HEK293 (cell line): Measurements from ENCODE around the gene RANBP10.

Experiments
- CTCF ChIA-PET: fragments of 350-600 bp; formaldehyde crosslinking; extraction: SDS; loops from one replicate; lab custom pipeline; 2021; ENCODE audit warnings: antibody characterized with exemption; lab: Yijun Ruan, JAX
- POLR2A ChIA-PET: fragments of 300-600 bp; formaldehyde crosslinking; extraction: SDS; loops from one replicate; lab custom pipeline; 2020; ENCODE audit warnings: antibody characterized with exemption, inconsistent platforms; lab: Yijun Ruan, JAX
- H3K27ac ChIP-seq: fragments of 200-500 bp; sonication (Bioruptor generic); 2 replicates; pipeline ENCODE4 v1.5.1; 2014; ENCODE audit warnings: low read depth, low read length, control low read depth, inconsistent platforms; ENCODE audit errors: extremely low read depth
- H3K36me3 ChIP-seq, 2 experiments: fragments of 200-500 bp in 1 of 2; sonication (Bioruptor generic) in 1 of 2; 1 replicate in 1 of 2; 2 replicates in 1 of 2; pipeline ENCODE4 v1.5.1; 2014 to 2017; ENCODE audit warnings: inconsistent platforms in 2 of 2, low read length in 2 of 2; ENCODE audit not compliant: control insufficient read depth in 2 of 2, insufficient read depth in 1 of 2
- H3K4me1 ChIP-seq: fragments of 200-500 bp; sonication (Bioruptor generic); 2 replicates; pipeline ENCODE4 v1.5.1; 2014; ENCODE audit warnings: mild to moderate bottlenecking, low read length, inconsistent platforms; ENCODE audit not compliant: control insufficient read depth, insufficient read depth
- H3K4me3 ChIP-seq: 2 replicates; pipeline ENCODE4 v1.5.1; 2011; ENCODE audit warnings: low read depth, mild to moderate bottlenecking, control low read depth, low read length, moderate library complexity
- H3K9me3 ChIP-seq: fragments of 200-500 bp; sonication (Bioruptor generic); 2 replicates; pipeline ENCODE4 v1.5.1; 2014; ENCODE audit warnings: low read depth, low read length, inconsistent platforms; ENCODE audit not compliant: control insufficient read depth, insufficient read depth
- BCL11B ChIP-seq: fragments of 450-650 bp; formaldehyde crosslinking; IDR thresholded peaks from 2 replicates; pipeline ENCODE4 v1.5.1; 2016; ENCODE audit warnings: low read depth, missing biosample characterization, missing genetic modification characterization
- GLI4 ChIP-seq: fragments of 450-650 bp; formaldehyde crosslinking; IDR thresholded peaks from 2 replicates; pipeline ENCODE4 v1.5.1; 2016; ENCODE audit warnings: missing biosample characterization, missing genetic modification characterization
- YY2 ChIP-seq: fragments of 450-650 bp; formaldehyde crosslinking; IDR thresholded peaks from 2 replicates; pipeline ENCODE4 v1.5.1; 2016; ENCODE audit warnings: missing biosample characterization, missing genetic modification characterization
- ZBTB11 ChIP-seq: fragments of 450-650 bp; formaldehyde crosslinking; conservative IDR thresholded peaks from 2 replicates; pipeline ENCODE4 v1.5.1; 2016; ENCODE audit warnings: low read depth, missing biosample characterization, missing genetic modification characterization
- ZBTB17 ChIP-seq: fragments of 450-650 bp; formaldehyde crosslinking; IDR thresholded peaks from 2 replicates; pipeline ENCODE4 v1.5.1; 2016; ENCODE audit warnings: missing biosample characterization, missing genetic modification characterization
- ZIC2 ChIP-seq: fragments of 450-650 bp; formaldehyde crosslinking; IDR thresholded peaks from 2 replicates; pipeline ENCODE4 v1.5.1; 2016; ENCODE audit warnings: missing biosample characterization, missing genetic modification characterization
- ZNF10 ChIP-seq: fragments of 450-650 bp; formaldehyde crosslinking; IDR thresholded peaks from 2 replicates; pipeline ENCODE4 v1.5.1; 2017; ENCODE audit warnings: missing biosample characterization, missing genetic modification characterization
- ZNF112 ChIP-seq: fragments of 450-650 bp; formaldehyde crosslinking; IDR thresholded peaks from 2 replicates; pipeline ENCODE4 v1.5.0; 2017; ENCODE audit warnings: missing biosample characterization, missing genetic modification characterization
- ZNF146 ChIP-seq: fragments of 450-650 bp; formaldehyde crosslinking; IDR thresholded peaks from 2 replicates; pipeline ENCODE4 v1.5.1; 2016; ENCODE audit warnings: missing biosample characterization, missing genetic modification characterization
- ZNF426 ChIP-seq: fragments of 450-650 bp; formaldehyde crosslinking; IDR thresholded peaks from 2 replicates; pipeline ENCODE4 v1.5.1; 2017; ENCODE audit warnings: missing biosample characterization, missing genetic modification characterization, mild to moderate bottlenecking, inconsistent platforms, moderate library complexity
- ZNF488 ChIP-seq: fragments of 450-650 bp; formaldehyde crosslinking; IDR thresholded peaks from 2 replicates; pipeline ENCODE4 v1.5.1; 2016; ENCODE audit warnings: missing biosample characterization, missing genetic modification characterization
- ZNF707 ChIP-seq: fragments of 450-650 bp; formaldehyde crosslinking; IDR thresholded peaks from 2 replicates; pipeline ENCODE4 v1.5.1; 2016; ENCODE audit warnings: missing biosample characterization, missing genetic modification characterization
- ZNF792 ChIP-seq: fragments of 450-650 bp; formaldehyde crosslinking; IDR thresholded peaks from 2 replicates; pipeline ENCODE4 v1.5.1; 2016; ENCODE audit warnings: missing biosample characterization, missing genetic modification characterization
- TF ChIP-seq, protein P1 (sequence below): fragments of 450-650 bp; formaldehyde crosslinking; IDR thresholded peaks from 2 replicates; pipeline ENCODE4 v1.5.1; 2017; ENCODE audit warnings: missing biosample characterization, missing genetic modification characterization
- TF ChIP-seq, protein P2 (sequence below): fragments of 450-650 bp; formaldehyde crosslinking; IDR thresholded peaks from 2 replicates; pipeline ENCODE4 v1.5.1; 2016; ENCODE audit warnings: missing biosample characterization, missing genetic modification characterization, low read depth
- TF ChIP-seq, protein P3 (sequence below): fragments of 450-650 bp; formaldehyde crosslinking; IDR thresholded peaks from 2 replicates; pipeline ENCODE4 v1.5.1; 2016; ENCODE audit warnings: missing biosample characterization, missing genetic modification characterization
- TF ChIP-seq, protein P4 (sequence below): sonication (generic); formaldehyde crosslinking; IDR thresholded peaks from 2 replicates; pipeline ENCODE4 v1.8.1; 2022; ENCODE audit warnings: mild to moderate bottlenecking, moderate library complexity, missing genetic modification reagents
- TF ChIP-seq, protein P5 (sequence below): fragments of 450-650 bp; formaldehyde crosslinking; IDR thresholded peaks from 2 replicates; pipeline ENCODE4 v1.5.1; 2016; ENCODE audit warnings: missing biosample characterization, missing genetic modification characterization

The RANBP10 gene

GRCh38 chr16:67733734-67734470, 72.5 kb downstream of the RANBP10 start (continued):
- TF ChIP-seq ZNF426 (tag by site-specific recombination) = no peak

DNA sequence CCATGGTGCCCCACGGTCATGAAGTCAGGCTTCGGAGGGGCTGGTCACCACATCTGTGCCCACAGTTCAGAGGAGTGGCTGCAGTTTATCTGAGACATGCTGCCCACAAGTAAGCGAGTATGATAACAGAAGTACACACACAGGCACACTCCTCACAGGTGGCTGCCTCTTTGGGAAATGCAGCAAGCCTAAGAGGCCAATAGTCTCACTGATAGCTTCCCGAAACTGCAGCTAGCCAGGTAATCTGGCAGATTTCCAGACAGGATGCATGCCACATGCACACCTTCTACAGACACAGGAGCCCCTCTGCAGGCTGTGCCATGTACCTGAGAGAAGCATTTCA, 74.6 kb downstream of the RANBP10 start:
- Histone ChIP-seq H3K4me3 (no peak overlapping the region), H3K9me3 (no peaks in the 10 kb centered on the region), H3K4me1 (no peaks in the 10 kb centered on the region), H3K36me3 (peaks cover 0 to 68% of the 10 kb centered on the region in 2 experiments; a peak in 1 of 3 replicates), H3K27ac (no peak overlapping the region)
- POLR2A ChIA-PET = interaction anchor here (1.6 kb wide), 1 partner anchor 12 kb away, joined by 5 read pairs; the partner anchor contains the start of gene GFOD2
- CTCF ChIA-PET = interaction anchor here (0.6 kb wide), 1 partner anchor 207 kb away, joined by 3 read pairs; no protein-coding TSS in a partner anchor
- TF ChIP-seq YY2 (no peak), BCL11B (tag by site-specific recombination) (no peak), GLI4 (no peak), ZNF488 (tag by site-specific recombination) (no peak), ZIC2 (tag by site-specific recombination) (no peak), ZNF112 (tag by site-specific recombination) (no peak)
- TF ChIP-seq, protein P1, sequence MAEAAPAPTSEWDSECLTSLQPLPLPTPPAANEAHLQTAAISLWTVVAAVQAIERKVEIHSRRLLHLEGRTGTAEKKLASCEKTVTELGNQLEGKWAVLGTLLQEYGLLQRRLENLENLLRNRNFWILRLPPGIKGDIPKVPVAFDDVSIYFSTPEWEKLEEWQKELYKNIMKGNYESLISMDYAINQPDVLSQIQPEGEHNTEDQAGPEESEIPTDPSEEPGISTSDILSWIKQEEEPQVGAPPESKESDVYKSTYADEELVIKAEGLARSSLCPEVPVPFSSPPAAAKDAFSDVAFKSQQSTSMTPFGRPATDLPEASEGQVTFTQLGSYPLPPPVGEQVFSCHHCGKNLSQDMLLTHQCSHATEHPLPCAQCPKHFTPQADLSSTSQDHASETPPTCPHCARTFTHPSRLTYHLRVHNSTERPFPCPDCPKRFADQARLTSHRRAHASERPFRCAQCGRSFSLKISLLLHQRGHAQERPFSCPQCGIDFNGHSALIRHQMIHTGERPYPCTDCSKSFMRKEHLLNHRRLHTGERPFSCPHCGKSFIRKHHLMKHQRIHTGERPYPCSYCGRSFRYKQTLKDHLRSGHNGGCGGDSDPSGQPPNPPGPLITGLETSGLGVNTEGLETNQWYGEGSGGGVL = no peak
- TF ChIP-seq, protein P2, sequence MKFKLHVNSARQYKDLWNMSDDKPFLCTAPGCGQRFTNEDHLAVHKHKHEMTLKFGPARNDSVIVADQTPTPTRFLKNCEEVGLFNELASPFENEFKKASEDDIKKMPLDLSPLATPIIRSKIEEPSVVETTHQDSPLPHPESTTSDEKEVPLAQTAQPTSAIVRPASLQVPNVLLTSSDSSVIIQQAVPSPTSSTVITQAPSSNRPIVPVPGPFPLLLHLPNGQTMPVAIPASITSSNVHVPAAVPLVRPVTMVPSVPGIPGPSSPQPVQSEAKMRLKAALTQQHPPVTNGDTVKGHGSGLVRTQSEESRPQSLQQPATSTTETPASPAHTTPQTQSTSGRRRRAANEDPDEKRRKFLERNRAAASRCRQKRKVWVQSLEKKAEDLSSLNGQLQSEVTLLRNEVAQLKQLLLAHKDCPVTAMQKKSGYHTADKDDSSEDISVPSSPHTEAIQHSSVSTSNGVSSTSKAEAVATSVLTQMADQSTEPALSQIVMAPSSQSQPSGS = no peak
- TF ChIP-seq, protein P3, sequence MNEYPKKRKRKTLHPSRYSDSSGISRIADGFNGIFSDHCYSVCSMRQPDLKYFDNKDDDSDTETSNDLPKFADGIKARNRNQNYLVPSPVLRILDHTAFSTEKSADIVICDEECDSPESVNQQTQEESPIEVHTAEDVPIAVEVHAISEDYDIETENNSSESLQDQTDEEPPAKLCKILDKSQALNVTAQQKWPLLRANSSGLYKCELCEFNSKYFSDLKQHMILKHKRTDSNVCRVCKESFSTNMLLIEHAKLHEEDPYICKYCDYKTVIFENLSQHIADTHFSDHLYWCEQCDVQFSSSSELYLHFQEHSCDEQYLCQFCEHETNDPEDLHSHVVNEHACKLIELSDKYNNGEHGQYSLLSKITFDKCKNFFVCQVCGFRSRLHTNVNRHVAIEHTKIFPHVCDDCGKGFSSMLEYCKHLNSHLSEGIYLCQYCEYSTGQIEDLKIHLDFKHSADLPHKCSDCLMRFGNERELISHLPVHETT (tag by site-specific recombination) = no peak
- TF ChIP-seq, protein P4, sequence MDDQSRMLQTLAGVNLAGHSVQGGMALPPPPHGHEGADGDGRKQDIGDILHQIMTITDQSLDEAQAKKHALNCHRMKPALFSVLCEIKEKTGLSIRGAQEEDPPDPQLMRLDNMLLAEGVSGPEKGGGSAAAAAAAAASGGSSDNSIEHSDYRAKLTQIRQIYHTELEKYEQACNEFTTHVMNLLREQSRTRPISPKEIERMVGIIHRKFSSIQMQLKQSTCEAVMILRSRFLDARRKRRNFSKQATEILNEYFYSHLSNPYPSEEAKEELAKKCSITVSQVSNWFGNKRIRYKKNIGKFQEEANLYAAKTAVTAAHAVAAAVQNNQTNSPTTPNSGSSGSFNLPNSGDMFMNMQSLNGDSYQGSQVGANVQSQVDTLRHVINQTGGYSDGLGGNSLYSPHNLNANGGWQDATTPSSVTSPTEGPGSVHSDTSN = no peak

- POLR2A ChIA-PET = interaction anchor here (1.6 kb wide), 1 partner anchor 12 kb away, joined by 5 read pairs; the partner anchor contains the start of gene GFOD2
- TF ChIP-seq, protein P5, sequence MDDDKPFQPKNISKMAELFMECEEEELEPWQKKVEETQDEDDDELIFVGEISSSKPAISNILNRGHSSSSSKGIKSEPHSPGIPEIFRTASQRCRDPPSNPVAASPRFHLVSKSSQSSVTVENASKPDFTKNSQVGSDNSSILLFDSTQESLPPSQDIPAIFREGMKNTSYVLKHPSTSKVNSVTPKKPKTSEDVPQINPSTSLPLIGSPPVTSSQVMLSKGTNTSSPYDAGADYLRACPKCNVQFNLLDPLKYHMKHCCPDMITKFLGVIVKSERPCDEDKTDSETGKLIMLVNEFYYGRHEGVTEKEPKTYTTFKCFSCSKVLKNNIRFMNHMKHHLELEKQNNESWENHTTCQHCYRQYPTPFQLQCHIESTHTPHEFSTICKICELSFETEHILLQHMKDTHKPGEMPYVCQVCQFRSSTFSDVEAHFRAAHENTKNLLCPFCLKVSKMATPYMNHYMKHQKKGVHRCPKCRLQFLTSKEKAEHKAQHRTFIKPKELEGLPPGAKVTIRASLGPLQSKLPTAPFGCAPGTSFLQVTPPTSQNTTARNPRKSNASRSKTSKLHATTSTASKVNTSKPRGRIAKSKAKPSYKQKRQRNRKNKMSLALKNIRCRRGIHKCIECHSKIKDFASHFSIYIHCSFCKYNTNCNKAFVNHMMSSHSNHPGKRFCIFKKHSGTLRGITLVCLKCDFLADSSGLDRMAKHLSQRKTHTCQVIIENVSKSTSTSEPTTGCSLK (tag by site-specific recombination) = no peak
- TF ChIP-seq ZNF10 (tag by site-specific recombination) (no peak), ZNF792 (tag by site-specific recombination) (no peak), ZBTB11 (tag by site-specific recombination) (no peak), ZNF707 (tag by site-specific recombination) (no peak), ZBTB17 (no peak), ZNF146 (tag by site-specific recombination) (no peak)
Measured at GRCh38 chr16:67731071-67731752, 75.1 kb downstream of the RANBP10 start.

More at GRCh38 chr16:67731071-67731752, 75.1 kb downstream of the RANBP10 start:
- CTCF ChIA-PET = interaction anchor here (0.6 kb wide), 1 partner anchor 86 kb away, joined by 4 read pairs; no protein-coding TSS in a partner anchor
- no peak overlapping the region for H3K27ac ChIP-seq
- no peaks in the 10 kb centered on the region for H3K9me3 ChIP-seq
- peaks cover 0 to 73% of the 10 kb centered on the region in 2 experiments; a peak in 1 of 3 replicates for H3K36me3 ChIP-seq
- no peak overlapping the region for H3K4me3 ChIP-seq
- H3K4me1 ChIP-seq = no peaks in the 10 kb centered on the region
